Mucosa of rectum (tissue), 2 donors: ENCODE data around the gene LRRC51.
"Not testable (repeated sequence)": the region's sequence is repeated elsewhere in the genome, so short reads cannot be mapped to it uniquely, and the experiment has no call there.

ENCODE experiments used
- H3K27ac ChIP-seq, 2 donors: one replicate each; pipeline ENCODE4 v1.7.0; 2013; ENCODE audit warnings: inconsistent platforms in 2 of 2, low read depth in 2 of 2, low read length in 2 of 2
- H3K27me3 ChIP-seq, 2 donors: one replicate each; pipeline ENCODE4 v1.7.0; 2013; ENCODE audit warnings: low read length in 2 of 2; ENCODE audit not compliant: control insufficient read depth in 2 of 2, insufficient read depth in 2 of 2
- H3K36me3 ChIP-seq, 2 donors: one replicate each; pipeline ENCODE4 v1.7.0; 2013; ENCODE audit warnings: low read length in 2 of 2; ENCODE audit not compliant: control insufficient read depth in 2 of 2, insufficient read depth in 2 of 2
- H3K4me1 ChIP-seq, 2 donors: one replicate each; pipeline ENCODE4 v1.7.0; 2013; ENCODE audit warnings: low read length in 2 of 2, mild to moderate bottlenecking in 1 of 2; ENCODE audit not compliant: control insufficient read depth in 2 of 2, insufficient read depth in 2 of 2
- H3K4me3 ChIP-seq, 2 donors: one replicate each; pipeline ENCODE4 v1.7.0; 2013; ENCODE audit warnings: low read length in 2 of 2
- H3K9ac ChIP-seq, 2 donors: one replicate each; pipeline ENCODE4 v1.7.0; 2013; ENCODE audit warnings: low read length in 2 of 2, low read depth in 1 of 2, mild to moderate bottlenecking in 1 of 2
- H3K9me3 ChIP-seq, 2 donors: one replicate each; pipeline ENCODE4 v1.7.0; 2013; ENCODE audit warnings: low read length in 2 of 2; ENCODE audit not compliant: control insufficient read depth in 2 of 2
- donor health status: healthy.
- donor health status: Normal muscosa, but diverticular disease.

LRRC51 gene

GRCh38 chr11:72119198-72119597, 38.5 kb downstream of the LRRC51 start:
- no peak overlapping the region for H3K4me3 ChIP-seq
- no peaks in the 10 kb centered on the region for H3K9me3 ChIP-seq
- no peaks in the 10 kb centered on the region for H3K27me3 ChIP-seq
- H3K4me1 ChIP-seq: no peaks in the 10 kb centered on the region
- no peak overlapping the region for H3K9ac ChIP-seq
- no peaks in the 10 kb centered on the region for H3K36me3 ChIP-seq
- H3K27ac ChIP-seq: peak overlapping the region in 1 of 2 donors; percentile 4

- H3K27ac ChIP-seq: no peak overlapping the region
Observed at GRCh38 chr11:72120930-72121329, 40.3 kb downstream of the LRRC51 start.

GRCh38 chr11:72122607-72123006, 42.0 kb downstream of the LRRC51 start:
- no peaks in the 10 kb centered on the region for H3K4me1 ChIP-seq
- H3K36me3 ChIP-seq: no peaks in the 10 kb centered on the region
- H3K4me3 ChIP-seq: no peak overlapping the region
- H3K27me3 ChIP-seq: no peaks in the 10 kb centered on the region
- H3K9ac ChIP-seq: no peak overlapping the region
- H3K9me3 ChIP-seq: no peaks in the 10 kb centered on the region
- H3K27ac ChIP-seq: no peak overlapping the region

More at GRCh38 chr11:72120930-72121329, 40.3 kb downstream of the LRRC51 start:
- Histone ChIP-seq H3K27me3 (no peaks in the 10 kb centered on the region), H3K36me3 (no peaks in the 10 kb centered on the region), H3K4me1 (no peaks in the 10 kb centered on the region), H3K9ac (no peak overlapping the region), H3K4me3 (no peak overlapping the region), H3K9me3 (no peaks in the 10 kb centered on the region)

DNA sequence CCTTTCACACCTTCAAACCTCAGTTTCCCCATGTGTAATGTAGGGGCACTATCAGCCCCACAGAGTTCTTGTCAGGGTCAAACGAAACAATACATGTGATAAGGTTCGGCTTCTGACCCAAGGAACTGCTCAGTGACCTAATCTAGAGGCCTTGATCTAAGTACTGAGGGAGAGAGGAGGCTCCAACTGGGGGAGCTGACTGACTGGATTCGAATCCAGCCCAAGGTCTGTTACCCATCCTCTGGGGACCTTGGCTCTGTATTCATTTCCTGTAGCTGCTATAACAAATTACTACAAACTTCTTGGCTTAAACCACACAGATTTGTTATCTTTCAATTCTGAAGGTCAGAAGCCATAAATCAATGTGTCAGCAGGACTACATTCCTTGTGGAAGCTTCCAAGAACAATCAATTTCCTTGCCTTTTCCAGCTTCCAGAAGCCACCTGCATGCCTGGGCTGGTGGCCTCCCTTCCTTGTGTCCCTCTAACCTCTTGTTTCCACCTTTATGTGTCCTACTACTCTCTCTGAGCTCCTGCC, 42.5 kb downstream of the LRRC51 start:
- Histone ChIP-seq H3K27ac (no peak overlapping the region), H3K36me3 (no peaks in the 10 kb centered on the region), H3K4me1 (no peaks in the 10 kb centered on the region), H3K27me3 (no peaks in the 10 kb centered on the region), H3K9me3 (no peaks in the 10 kb centered on the region), H3K4me3 (no peak overlapping the region), H3K9ac (no peak overlapping the region)

DNA sequence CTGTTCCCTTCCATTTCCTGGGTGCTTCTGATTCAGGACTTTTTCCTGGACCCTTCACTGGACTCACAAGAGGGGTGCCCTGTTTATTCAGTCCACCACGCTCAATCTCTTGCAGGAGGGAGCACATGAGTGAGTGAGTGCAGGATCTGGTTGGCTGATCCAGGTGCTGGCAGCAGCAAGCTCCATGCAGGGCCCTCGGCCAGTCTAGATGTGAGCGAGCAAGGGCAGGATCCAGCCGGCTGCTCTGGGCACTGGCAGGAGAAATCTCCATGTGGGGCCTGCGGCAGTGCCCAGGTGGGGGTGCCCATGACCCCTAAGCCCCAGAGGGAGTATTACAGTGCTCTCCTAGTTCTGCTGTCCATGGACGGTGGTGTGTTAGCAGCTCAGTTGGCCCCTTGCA, 43.4 kb downstream of the LRRC51 start:
- Histone ChIP-seq H3K36me3 (no peaks in the 10 kb centered on the region), H3K27me3 (no peaks in the 10 kb centered on the region), H3K4me1 (no peaks in the 10 kb centered on the region), H3K9me3 (no peaks in the 10 kb centered on the region), H3K4me3 (no peak overlapping the region), H3K27ac (no peak overlapping the region), H3K9ac (no peak overlapping the region)

GRCh38 chr11:72125956-72126355, 45.3 kb downstream of the LRRC51 start:
- no peaks in the 10 kb centered on the region for H3K4me1 ChIP-seq
- H3K27ac ChIP-seq: no peak overlapping the region
- H3K27me3 ChIP-seq: no peaks in the 10 kb centered on the region
- no peaks in the 10 kb centered on the region for H3K36me3 ChIP-seq
- no peak overlapping the region for H3K4me3 ChIP-seq
- no peak overlapping the region for H3K9ac ChIP-seq
- no peaks in the 10 kb centered on the region for H3K9me3 ChIP-seq

GRCh38 chr11:72127923-72128322, 47.3 kb downstream of the LRRC51 start:
- Histone ChIP-seq H3K36me3 (no peaks in the 10 kb centered on the region), H3K27ac (no peak overlapping the region), H3K4me3 (no peak overlapping the region), H3K4me1 (peaks cover 0 to under 1% of the 10 kb centered on the region in 2 donors), H3K9ac (no peak overlapping the region), H3K27me3 (no peaks in the 10 kb centered on the region), H3K9me3 (no peaks in the 10 kb centered on the region)

DNA sequence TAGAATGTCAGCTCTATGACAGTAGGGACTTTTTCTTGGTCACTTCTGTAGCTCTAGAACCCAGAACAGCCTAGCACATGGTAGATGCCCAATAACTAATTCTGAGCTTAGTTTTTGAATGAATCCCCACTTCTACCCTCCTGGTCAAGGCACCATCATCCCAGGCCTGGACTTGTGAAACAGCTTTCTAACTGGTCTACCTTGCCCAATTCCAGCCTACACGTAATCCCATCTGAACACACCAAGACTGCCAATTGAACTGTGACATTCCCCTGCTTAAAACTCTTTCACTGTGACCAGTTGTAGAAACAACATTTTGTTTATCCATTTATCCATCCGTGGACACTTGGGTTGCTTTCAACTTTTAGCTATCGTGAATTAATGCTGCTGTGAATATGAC, 48.7 kb downstream of the LRRC51 start:
- no peak overlapping the region for H3K9ac ChIP-seq

DNA sequence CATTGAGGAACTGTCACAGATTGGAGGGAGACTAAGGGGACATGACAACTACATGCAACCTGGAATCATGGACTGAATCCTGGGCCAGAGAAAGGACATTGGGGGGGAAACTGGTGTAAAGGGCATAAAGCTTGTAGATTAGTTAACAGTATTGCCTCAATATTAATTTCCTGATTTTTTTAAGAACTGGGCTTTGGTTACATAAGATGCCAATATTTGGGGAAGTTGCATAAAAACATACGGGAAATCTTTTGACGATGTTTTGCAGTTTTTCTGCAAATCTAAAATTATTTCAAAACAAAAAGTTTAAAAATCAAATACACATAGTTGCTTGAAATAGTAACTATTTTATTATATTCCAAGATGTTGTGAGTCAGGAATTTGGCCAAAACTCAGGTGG, 52.0 kb downstream of the LRRC51 start:
- no peaks in the 10 kb centered on the region for H3K9me3 ChIP-seq

More for the DNA sequence above, 48.7 kb downstream of the LRRC51 start:
- no peaks in the 10 kb centered on the region for H3K36me3 ChIP-seq
- no peaks in the 10 kb centered on the region for H3K9me3 ChIP-seq
- H3K4me1 ChIP-seq: peaks cover 0 to 2% of the 10 kb centered on the region in 2 donors
- H3K27me3 ChIP-seq: peaks cover 0 to 2% of the 10 kb centered on the region in 2 donors
- H3K27ac ChIP-seq: no peak overlapping the region
- H3K4me3 ChIP-seq: no peak overlapping the region

DNA sequence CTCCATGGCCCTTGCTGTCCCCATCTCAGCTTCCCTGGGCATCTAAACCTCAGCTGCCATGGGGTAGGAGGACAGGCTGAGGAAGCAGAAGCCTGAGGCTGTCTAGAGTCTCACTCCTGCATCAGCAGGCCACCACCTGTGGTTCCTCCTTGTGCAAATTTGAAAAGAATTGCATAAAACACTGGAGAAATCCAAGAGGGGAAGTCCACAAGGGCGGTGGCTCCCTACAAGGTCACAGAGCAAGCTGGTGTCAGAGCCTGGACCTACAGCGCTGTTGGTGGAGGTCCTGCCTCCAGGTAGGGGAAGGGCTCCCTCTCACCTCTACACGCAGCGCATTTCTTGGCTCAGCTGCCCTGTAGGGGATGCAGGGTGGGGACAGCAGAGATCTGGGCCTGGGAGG, 54.8 kb downstream of the LRRC51 start, which contains the start of gene FOLR3:
Gene FOLR3, plus strand, starts transcription at position 253 of the 400 bp plus-strand sequence. CDS start 228 bp downstream, outside the sequence.
- H3K36me3 ChIP-seq, H3K4me1 ChIP-seq, H3K4me3 ChIP-seq, H3K27ac ChIP-seq, H3K9ac ChIP-seq, H3K9me3 ChIP-seq, H3K27me3 ChIP-seq: not testable (repeated sequence)

More for the DNA sequence above, 52.0 kb downstream of the LRRC51 start:
- Histone ChIP-seq H3K27ac (no peak overlapping the region), H3K36me3 (no peaks in the 10 kb centered on the region), H3K4me3 (no peak overlapping the region), H3K27me3 (peaks cover 0 to 2% of the 10 kb centered on the region in 2 donors), H3K4me1 (peaks cover 0 to 5% of the 10 kb centered on the region in 2 donors), H3K9ac (no peak overlapping the region)
